Fibroblast of lung (primary cell): ENCODE data around the gene FAM117B.

Experiments
- EZH2 ChIP-seq: IDR thresholded peaks from 2 replicates; pipeline ENCODE4 v1.5.1; 2012; ENCODE audit warnings: low read length, control low read depth, mild to moderate bottlenecking; ENCODE audit errors: missing control alignments
- TF ChIP-seq, protein P1 (sequence below), 2 donors: IDR thresholded peaks in 1 of 2; conservative IDR thresholded peaks in 1 of 2; 1 replicate in 1 of 2; 2 replicates in 1 of 2; pipeline ENCODE4 v1.5.1; 2011 to 2012; ENCODE audit warnings: low read length in 2 of 2, control low read depth in 1 of 2, inconsistent platforms in 1 of 2, low read depth in 1 of 2, mild to moderate bottlenecking in 1 of 2

DNA sequence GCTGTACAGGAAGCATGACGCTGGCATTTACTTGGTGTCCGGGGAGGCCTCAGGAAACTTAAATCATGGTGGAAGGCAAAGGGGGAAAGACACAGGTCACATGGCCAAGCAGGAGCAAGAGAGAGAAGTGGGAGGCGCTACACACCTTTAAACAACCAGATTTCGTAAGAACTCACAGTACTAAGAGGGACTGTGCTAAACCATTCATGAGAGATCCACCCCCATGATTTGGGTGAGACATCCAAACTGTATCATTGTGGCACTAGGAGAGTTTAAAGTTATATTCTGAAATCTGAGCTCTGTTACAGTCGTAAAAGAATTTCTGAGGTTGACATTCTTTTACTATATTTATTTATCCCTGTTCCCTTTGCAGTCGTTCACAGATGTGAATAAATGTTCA is 120.2 kb downstream of the FAM117B start:
- TF ChIP-seq, protein P1, sequence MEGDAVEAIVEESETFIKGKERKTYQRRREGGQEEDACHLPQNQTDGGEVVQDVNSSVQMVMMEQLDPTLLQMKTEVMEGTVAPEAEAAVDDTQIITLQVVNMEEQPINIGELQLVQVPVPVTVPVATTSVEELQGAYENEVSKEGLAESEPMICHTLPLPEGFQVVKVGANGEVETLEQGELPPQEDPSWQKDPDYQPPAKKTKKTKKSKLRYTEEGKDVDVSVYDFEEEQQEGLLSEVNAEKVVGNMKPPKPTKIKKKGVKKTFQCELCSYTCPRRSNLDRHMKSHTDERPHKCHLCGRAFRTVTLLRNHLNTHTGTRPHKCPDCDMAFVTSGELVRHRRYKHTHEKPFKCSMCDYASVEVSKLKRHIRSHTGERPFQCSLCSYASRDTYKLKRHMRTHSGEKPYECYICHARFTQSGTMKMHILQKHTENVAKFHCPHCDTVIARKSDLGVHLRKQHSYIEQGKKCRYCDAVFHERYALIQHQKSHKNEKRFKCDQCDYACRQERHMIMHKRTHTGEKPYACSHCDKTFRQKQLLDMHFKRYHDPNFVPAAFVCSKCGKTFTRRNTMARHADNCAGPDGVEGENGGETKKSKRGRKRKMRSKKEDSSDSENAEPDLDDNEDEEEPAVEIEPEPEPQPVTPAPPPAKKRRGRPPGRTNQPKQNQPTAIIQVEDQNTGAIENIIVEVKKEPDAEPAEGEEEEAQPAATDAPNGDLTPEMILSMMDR (conservative IDR thresholded peaks at IDR 0.05 in 1 of 2, IDR thresholded peaks at IDR 0.05 in 1 of 2; ENCODE audit: low read depth in 1 of 2, low read length in 2 of 2) = no peak
- TF ChIP-seq EZH2 = no peak
